PC-3 (cell line): Measurements from ENCODE around the gene ROS1.

ENCODE experiments used
- CTCF ChIP-seq: fragments of 300-600 bp; sonication (generic); conservative IDR thresholded peaks from 2 replicates; pipeline ENCODE4 v1.5.1; 2017; ENCODE audit warnings: antibody characterized with exemption, low read depth, mild to moderate bottlenecking, low read length
- EZH2 ChIP-seq: fragments of 300-600 bp; sonication (generic); IDR thresholded peaks from one replicate; pipeline ENCODE4 v1.6.1; 2017; ENCODE audit warnings: antibody characterized with exemption, mild to moderate bottlenecking, low read length; ENCODE audit not compliant: unreplicated experiment
- EZH2phosphoT487 ChIP-seq: fragments of 300-600 bp; sonication (generic); IDR thresholded peaks from 2 replicates; pipeline ENCODE4 v1.6.1; 2018; ENCODE audit warnings: mild to moderate bottlenecking, antibody characterized with exemption, low read length, borderline replicate concordance

- no peak for TF ChIP-seq EZH2
- TF ChIP-seq CTCF: no peak
- no peak for TF ChIP-seq EZH2phosphoT487
These were observed 97.7 kb downstream of the ROS1 start for GRCh38 chr6:117328005-117328389.
